Nephron (organoid): Measurements from ENCODE around the gene ANGPTL3.

ENCODE experiments used
- H3K27ac Mint-ChIP-seq, 3 experiments: 2 replicates each; pipeline ENCODE4 v1.8.0; 2020; ENCODE audit warnings: mixed read lengths in 3 of 3, mild to moderate bottlenecking in 2 of 3, moderate library complexity in 1 of 3
- H3K27me3 Mint-ChIP-seq: 2 replicates; pipeline ENCODE4 v1.8.0; 2021; ENCODE audit warnings: low read depth, mild to moderate bottlenecking, moderate library complexity, mixed read lengths
- H3K36me3 Mint-ChIP-seq: 2 replicates; pipeline ENCODE4 v1.8.0; 2020; ENCODE audit warnings: low read depth, mixed read lengths
- H3K4me1 Mint-ChIP-seq: 2 replicates; pipeline ENCODE4 v1.8.0; 2020; ENCODE audit warnings: mixed read lengths
- H3K4me3 Mint-ChIP-seq, 3 experiments: 2 replicates each; pipeline ENCODE4 v1.8.0; 2020; ENCODE audit warnings: mild to moderate bottlenecking in 3 of 3, mixed read lengths in 3 of 3, moderate library complexity in 2 of 3
- H3K9me3 Mint-ChIP-seq: 2 replicates; pipeline ENCODE4 v1.8.0; 2020; ENCODE audit warnings: mixed read lengths
- TF ChIP-seq, protein P1 (sequence below), 3 experiments: fragments of 200-600 bp; sonication (generic); IDR thresholded peaks; one replicate each; pipeline ENCODE4 v1.5.0; 2021; ENCODE audit warnings: antibody characterized with exemption in 3 of 3; ENCODE audit not compliant: unreplicated experiment in 3 of 3

ANGPTL3 gene

DNA sequence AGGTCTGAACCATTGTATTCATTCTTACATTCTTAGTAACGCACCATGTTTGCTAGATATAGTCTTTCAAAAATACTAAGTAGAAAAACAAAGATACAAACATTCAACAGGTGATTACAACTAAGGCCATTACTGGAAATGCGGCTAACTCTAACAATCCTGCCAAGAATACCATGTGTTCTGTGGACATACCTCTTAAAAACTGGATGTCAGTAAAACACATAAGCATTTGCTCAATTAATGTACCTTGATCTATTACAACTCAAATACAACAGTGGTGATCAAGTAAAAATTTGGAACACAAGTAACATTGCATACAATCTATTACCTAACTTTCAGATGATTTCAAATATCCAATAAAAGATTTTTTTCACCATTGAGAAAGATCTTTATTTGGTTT, 15.4 kb downstream of the ANGPTL3 start:
- Mint-ChIP-seq H3K36me3 (peaks cover 43% of the 10 kb centered on the region), H3K27ac (no peak overlapping the region), H3K4me1 (no peaks in the 10 kb centered on the region), H3K27me3 (no peaks in the 10 kb centered on the region), H3K9me3 (no peaks in the 10 kb centered on the region), H3K4me3 (no peak overlapping the region)
- TF ChIP-seq, protein P1, sequence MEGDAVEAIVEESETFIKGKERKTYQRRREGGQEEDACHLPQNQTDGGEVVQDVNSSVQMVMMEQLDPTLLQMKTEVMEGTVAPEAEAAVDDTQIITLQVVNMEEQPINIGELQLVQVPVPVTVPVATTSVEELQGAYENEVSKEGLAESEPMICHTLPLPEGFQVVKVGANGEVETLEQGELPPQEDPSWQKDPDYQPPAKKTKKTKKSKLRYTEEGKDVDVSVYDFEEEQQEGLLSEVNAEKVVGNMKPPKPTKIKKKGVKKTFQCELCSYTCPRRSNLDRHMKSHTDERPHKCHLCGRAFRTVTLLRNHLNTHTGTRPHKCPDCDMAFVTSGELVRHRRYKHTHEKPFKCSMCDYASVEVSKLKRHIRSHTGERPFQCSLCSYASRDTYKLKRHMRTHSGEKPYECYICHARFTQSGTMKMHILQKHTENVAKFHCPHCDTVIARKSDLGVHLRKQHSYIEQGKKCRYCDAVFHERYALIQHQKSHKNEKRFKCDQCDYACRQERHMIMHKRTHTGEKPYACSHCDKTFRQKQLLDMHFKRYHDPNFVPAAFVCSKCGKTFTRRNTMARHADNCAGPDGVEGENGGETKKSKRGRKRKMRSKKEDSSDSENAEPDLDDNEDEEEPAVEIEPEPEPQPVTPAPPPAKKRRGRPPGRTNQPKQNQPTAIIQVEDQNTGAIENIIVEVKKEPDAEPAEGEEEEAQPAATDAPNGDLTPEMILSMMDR (IDR thresholded peaks at IDR 0.05; ENCODE audit: unreplicated experiment in 3 of 3) = no peak

DNA sequence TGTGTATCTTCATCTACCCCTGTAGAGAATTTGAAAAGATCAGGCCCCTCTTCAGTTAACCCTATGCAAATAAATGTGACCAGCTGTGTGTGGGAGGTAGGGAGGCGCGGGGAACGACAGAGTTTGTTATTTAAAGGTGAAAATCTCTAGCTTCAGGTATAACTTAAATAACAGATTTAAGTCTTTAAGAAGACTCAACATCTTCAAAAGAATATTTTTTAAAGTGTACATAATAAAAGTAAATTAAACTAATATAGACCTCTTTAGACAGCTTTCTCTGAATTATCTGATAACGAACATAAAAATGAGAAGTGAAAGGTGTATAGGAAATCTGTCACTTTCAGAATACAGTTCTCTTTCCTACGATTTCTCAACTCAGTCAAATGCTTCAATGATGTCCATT, 16.0 kb downstream of the ANGPTL3 start:
- TF ChIP-seq, protein P1 (IDR thresholded peaks at IDR 0.05; ENCODE audit: unreplicated experiment in 3 of 3) = no peak
- Mint-ChIP-seq H3K9me3 (no peaks in the 10 kb centered on the region), H3K4me1 (no peaks in the 10 kb centered on the region), H3K36me3 (peaks cover 44% of the 10 kb centered on the region), H3K27me3 (no peaks in the 10 kb centered on the region), H3K27ac (no peak overlapping the region), H3K4me3 (no peak overlapping the region)

DNA sequence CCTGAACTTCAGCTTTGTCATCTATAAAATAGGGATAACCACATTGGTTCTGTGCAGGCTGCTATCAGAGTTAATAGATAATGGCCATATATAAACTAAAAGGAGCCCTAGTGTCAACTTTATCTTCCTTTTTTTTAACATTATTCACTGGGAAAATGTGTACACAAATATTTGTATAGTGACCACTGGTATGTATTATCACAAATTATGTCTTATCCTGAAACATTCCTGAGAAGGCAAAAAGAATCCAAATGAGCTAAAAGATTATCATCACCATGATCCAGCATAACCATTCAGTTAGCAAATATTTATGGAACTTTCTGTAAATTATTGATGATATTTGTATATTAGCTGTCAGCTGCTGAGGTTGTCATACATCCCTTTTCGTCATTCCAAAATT, 16.6 kb downstream of the ANGPTL3 start:
- H3K4me1 Mint-ChIP-seq = no peaks in the 10 kb centered on the region
- H3K9me3 Mint-ChIP-seq = no peaks in the 10 kb centered on the region
- H3K27me3 Mint-ChIP-seq = no peaks in the 10 kb centered on the region
- H3K27ac Mint-ChIP-seq = no peak overlapping the region
- no peak overlapping the region for H3K4me3 Mint-ChIP-seq
- peaks cover 48% of the 10 kb centered on the region for H3K36me3 Mint-ChIP-seq
- TF ChIP-seq, protein P1 (IDR thresholded peaks at IDR 0.05; ENCODE audit: unreplicated experiment in 3 of 3) = no peak

DNA sequence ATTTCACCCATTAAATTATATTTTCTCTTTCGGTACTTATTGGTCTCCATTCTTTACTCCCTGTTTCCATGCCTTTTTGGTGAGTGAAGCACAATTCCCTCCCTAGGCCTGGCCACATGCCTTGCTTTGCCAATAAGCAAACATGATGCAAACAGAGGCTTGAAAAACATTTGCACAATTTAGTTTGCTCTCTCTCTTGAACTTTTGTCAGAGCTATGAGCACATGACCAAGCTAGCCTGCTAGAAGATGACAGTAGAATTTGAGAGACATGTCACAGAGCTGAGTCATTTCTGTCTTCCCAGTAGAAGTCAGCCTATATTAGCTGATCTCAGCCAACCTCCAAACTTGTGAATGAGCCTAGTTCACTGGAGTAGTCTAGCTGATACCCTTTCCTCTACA, 24.6 kb downstream of the ANGPTL3 start:
- H3K36me3 Mint-ChIP-seq = peaks cover 59% of the 10 kb centered on the region
- H3K27ac Mint-ChIP-seq = no peak overlapping the region
- H3K4me3 Mint-ChIP-seq = no peak overlapping the region
- no peaks in the 10 kb centered on the region for H3K9me3 Mint-ChIP-seq
- H3K27me3 Mint-ChIP-seq = no peaks in the 10 kb centered on the region
- TF ChIP-seq, protein P1 (IDR thresholded peaks at IDR 0.05; ENCODE audit: unreplicated experiment in 3 of 3) = no peak
- no peaks in the 10 kb centered on the region for H3K4me1 Mint-ChIP-seq

DNA sequence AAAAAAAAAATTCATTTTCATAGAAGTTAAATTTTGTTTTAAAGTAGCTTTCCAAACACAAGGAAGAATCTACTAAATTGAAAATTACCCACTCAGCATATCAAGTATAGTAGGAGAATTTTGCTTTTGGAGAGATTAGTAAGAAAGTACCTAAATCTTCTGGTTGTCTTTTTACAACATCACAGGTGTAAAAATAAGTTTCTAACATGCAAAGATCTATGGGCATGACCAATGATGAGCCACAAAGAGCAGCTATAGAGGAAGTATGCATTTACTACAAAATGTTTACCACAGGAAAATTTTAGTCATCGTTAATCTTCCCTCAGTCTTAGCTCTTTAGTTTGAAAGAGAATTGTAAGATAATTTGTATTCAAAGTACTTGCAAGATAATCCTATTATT, 28.1 kb downstream of the ANGPTL3 start:
- Mint-ChIP-seq H3K36me3 (peaks cover 44% of the 10 kb centered on the region), H3K4me1 (no peaks in the 10 kb centered on the region), H3K27me3 (no peaks in the 10 kb centered on the region), H3K27ac (no peak overlapping the region), H3K4me3 (no peak overlapping the region), H3K9me3 (no peaks in the 10 kb centered on the region)
- TF ChIP-seq, protein P1 (IDR thresholded peaks at IDR 0.05; ENCODE audit: unreplicated experiment in 3 of 3) = no peak

DNA sequence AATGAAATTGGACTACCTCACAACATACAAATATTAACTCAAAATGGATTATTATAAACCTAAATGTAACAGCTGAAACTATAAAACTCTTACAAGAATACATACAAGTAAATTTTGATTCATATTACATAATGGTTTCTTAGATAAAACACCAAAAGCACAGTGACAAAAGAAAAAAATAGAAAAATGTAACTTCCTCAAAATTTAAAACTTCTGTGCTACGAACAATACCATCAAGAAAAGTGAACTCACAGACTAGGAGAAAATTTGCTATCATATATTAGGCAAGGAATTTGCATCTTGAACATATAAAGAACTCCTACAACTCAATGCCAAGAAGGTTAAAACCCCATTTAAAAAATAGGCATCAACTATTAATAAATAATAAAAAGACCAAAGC, 31.2 kb downstream of the ANGPTL3 start:
- Mint-ChIP-seq H3K36me3 (peaks cover 64% of the 10 kb centered on the region), H3K9me3 (peaks cover 2% of the 10 kb centered on the region), H3K4me3 (no peak overlapping the region), H3K27ac (no peak overlapping the region), H3K27me3 (no peaks in the 10 kb centered on the region), H3K4me1 (no peaks in the 10 kb centered on the region)
- TF ChIP-seq, protein P1 (IDR thresholded peaks at IDR 0.05; ENCODE audit: unreplicated experiment in 3 of 3) = no peak
